Epithelial cell of esophagus (primary cell): ENCODE measurements around the gene GPR39.

Source experiments
- DNase-seq: peaks from one replicate; pipeline ENCODE4 v3.0.0; 2010; ENCODE audit warnings: low read depth
- H3K4me3 ChIP-seq: 2 replicates; pipeline ENCODE4 v1.5.1; 2011; ENCODE audit warnings: mild to moderate bottlenecking, low read length, control low read depth
- TF ChIP-seq, protein P1 (sequence below): IDR thresholded peaks from 2 replicates; pipeline ENCODE4 v1.5.1; 2011; ENCODE audit warnings: low read depth, mild to moderate bottlenecking, low read length, control low read depth, inconsistent platforms; ENCODE audit not compliant: insufficient read depth; ENCODE audit errors: missing control alignments

The GPR39 gene

DNA sequence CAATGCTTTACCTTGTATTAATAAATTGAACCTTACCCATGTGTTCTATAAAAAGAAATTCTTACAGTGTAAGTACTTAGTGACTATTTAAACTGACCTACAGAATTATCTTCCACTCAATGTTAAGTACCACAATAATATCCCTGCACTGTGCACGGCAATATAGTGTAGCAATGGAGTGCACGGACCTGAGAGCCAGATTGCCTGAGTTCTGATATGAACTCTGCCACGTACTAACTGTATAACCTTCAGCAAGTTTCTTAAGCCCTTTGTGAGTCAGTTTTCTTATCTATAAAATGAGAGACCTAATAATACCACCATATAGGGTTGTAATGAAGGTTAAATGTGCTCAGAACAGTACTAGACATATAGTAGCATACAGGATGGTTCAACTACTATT lies 66.2 kb downstream of the GPR39 start:
- no peak overlapping the region for H3K4me3 ChIP-seq
- TF ChIP-seq, protein P1, sequence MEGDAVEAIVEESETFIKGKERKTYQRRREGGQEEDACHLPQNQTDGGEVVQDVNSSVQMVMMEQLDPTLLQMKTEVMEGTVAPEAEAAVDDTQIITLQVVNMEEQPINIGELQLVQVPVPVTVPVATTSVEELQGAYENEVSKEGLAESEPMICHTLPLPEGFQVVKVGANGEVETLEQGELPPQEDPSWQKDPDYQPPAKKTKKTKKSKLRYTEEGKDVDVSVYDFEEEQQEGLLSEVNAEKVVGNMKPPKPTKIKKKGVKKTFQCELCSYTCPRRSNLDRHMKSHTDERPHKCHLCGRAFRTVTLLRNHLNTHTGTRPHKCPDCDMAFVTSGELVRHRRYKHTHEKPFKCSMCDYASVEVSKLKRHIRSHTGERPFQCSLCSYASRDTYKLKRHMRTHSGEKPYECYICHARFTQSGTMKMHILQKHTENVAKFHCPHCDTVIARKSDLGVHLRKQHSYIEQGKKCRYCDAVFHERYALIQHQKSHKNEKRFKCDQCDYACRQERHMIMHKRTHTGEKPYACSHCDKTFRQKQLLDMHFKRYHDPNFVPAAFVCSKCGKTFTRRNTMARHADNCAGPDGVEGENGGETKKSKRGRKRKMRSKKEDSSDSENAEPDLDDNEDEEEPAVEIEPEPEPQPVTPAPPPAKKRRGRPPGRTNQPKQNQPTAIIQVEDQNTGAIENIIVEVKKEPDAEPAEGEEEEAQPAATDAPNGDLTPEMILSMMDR: no peak
- no peak for DNase-seq

DNA sequence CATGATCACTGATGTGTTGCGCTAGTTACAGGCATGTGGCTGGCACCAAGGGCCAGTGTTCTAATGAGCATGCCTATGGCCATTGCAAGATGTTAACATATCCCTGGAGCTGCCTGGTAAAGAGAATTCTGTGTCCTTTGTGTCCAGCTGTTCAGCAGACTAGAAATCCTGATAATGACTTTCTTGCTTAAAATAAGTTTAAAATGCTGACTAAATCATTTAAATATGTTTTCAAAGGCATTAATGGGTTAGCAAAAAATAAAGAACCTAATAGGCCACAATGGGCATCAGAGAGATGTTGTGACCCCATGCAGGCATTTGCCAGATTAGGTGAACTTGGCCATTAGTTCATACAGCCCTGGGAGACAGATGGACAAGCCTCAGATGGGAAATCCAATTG lies 67.5 kb downstream of the GPR39 start:
- no peak overlapping the region for H3K4me3 ChIP-seq
- TF ChIP-seq, protein P1: no peak
- no peak for DNase-seq

DNA sequence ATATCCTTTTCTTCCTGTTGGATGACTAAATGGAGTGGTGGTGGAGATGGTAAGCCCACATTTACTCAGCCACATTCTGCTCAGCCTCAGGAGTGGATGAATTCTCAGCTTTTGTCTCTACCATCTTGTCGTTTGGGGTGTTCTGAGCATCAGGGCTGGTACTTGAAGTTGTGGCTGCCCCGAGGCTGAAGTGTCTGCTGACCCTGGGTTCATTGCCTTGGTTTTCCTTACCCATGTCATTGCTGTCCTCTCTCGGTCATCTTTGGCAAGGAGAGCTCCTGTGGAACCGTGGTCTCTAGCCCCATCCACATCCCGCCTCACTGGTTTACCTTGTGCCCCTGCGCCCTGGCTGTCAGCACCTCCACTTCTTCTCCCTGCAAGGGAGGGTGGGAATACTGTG lies 71.9 kb downstream of the GPR39 start:
- no peak for DNase-seq
- no peak overlapping the region for H3K4me3 ChIP-seq
- TF ChIP-seq, protein P1: no peak

DNA sequence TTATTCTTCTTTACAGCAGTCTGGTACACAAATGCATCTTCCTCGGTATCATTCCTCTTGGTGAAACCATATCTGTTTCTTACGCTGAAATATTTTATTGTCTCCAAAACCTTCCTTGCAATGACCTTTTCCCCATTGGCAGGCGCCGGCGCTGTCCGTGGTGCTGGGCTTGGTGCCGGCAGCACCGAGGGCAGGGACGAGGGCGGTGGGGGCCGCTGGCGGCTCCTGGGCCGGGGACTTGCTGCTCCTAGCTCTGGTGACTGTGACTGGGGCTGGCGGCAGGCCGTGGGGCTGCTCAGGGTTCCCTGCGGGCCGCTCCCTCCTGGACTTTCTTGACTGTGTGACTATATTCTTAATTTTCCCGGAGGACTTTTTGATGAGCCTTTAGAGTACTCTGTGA lies 72.5 kb downstream of the GPR39 start:
- no peak overlapping the region for H3K4me3 ChIP-seq
- peak; percentile 38 for DNase-seq
- TF ChIP-seq, protein P1: no peak

DNA sequence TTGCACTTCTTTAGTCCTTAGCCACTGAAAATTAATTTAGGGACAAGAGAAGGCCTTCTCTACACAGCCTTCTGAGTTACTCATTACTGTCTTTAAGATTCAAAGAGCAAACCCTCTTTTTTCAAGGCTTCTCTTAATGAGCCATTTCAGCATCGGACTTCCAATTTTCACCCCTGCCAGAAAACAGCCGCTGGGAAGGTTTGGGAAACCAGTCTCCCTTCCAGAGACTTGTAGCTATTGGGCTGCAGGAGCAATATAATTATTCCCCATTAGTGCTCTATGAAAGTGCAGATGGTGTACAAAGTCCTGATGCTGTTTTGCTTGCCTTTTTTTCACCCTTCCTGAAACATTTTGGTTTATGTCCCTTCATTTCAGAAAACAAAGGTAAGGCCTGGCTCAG lies 79.3 kb downstream of the GPR39 start:
- TF ChIP-seq, protein P1: no peak
- no peak for DNase-seq

DNA sequence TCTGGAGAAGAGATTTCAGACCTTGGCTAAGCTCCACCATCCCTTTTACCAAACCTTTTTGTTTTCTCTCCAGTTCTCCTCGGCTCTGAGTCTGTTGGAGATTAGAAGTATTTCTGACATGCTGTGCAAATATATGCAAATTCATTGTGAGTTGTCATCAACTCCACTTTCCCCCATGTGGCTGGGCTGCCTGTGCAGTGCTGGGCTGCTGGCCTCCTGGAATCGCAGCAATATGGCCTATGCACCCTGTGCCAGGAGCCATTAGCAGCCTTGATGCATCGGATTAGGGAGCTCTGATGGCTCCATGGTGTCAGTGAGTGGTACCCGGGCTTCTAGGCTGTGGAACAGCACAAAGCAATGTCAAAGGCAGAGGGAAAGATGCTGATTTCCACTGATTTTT lies 80.0 kb downstream of the GPR39 start:
- TF ChIP-seq, protein P1: no peak
- H3K4me3 ChIP-seq: no peak overlapping the region
- DNase-seq: no peak

More for the DNA sequence above, 79.3 kb downstream of the GPR39 start:
- no peak overlapping the region for H3K4me3 ChIP-seq

DNA sequence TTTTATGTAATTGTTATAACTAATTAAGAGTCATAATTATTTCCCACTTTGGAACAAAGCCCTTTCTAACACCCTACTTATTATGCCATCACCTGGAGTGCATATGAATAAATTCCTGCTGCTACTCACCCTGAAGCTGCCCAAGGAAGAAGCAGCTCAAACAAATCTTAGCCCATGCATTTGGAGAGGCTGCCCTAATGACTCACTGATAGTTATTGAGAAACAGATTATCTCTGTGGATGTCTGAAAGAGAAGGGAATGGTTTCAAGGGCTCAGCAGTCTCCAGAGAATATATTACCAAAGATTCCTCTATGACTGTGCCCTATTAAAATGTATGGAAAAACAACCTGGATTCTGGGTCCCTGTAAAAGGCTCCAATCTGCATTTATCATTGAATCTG lies 81.0 kb downstream of the GPR39 start:
- no peak overlapping the region for H3K4me3 ChIP-seq
- peak; percentile 51 for DNase-seq
- TF ChIP-seq, protein P1: no peak
